Astrocyte (in vitro differentiated cells and primary cell): ENCODE results near the gene RDH13. TPM values are rescaled to one million over a fixed set of nuclear protein-coding genes. Genes with fewer than 3 reads are reported as not detected.

Experiments
- DNase-seq: peaks from one replicate; pipeline ENCODE4 v3.0.0-alpha.2; 2010; ENCODE audit warnings: low read depth
- FAIRE-seq: peaks from 2 replicates; lab custom pipeline; 2011; peaks lifted over from hg19 to GRCh38; lab: Jason Lieb, UNC
- H2AFZ ChIP-seq: 2 replicates; pipeline ENCODE4 v1.6.0; 2012; ENCODE audit warnings: low read depth, low read length, inconsistent platforms
- H3K27ac ChIP-seq: 2 replicates; pipeline ENCODE4 v1.5.1; 2011; ENCODE audit warnings: low read depth, low read length, inconsistent platforms
- H3K27me3 ChIP-seq: 2 replicates; pipeline ENCODE4 v1.6.0; 2011; ENCODE audit warnings: low read length, inconsistent platforms; ENCODE audit not compliant: insufficient read depth
- H3K36me3 ChIP-seq: 2 replicates; pipeline ENCODE4 v1.5.1; 2011; ENCODE audit warnings: low read length, inconsistent platforms; ENCODE audit not compliant: insufficient read depth
- H3K4me1 ChIP-seq: 2 replicates; pipeline ENCODE4 v1.5.1; 2011; ENCODE audit warnings: low read length, inconsistent platforms; ENCODE audit not compliant: insufficient read depth
- H3K4me2 ChIP-seq: 2 replicates; pipeline ENCODE4 v1.6.0; 2012; ENCODE audit warnings: low read length, inconsistent platforms
- H3K4me3 ChIP-seq: 2 replicates; pipeline ENCODE4 v1.5.1; 2011; ENCODE audit warnings: low read depth, mild to moderate bottlenecking, low read length, inconsistent platforms; ENCODE audit not compliant: insufficient read depth
- H3K79me2 ChIP-seq: 2 replicates; pipeline ENCODE4 v1.6.0; 2012; ENCODE audit warnings: mild to moderate bottlenecking, low read length, inconsistent platforms; ENCODE audit not compliant: insufficient read depth
- H3K9ac ChIP-seq: 2 replicates; pipeline ENCODE4 v1.6.0; 2012; ENCODE audit warnings: mild to moderate bottlenecking, low read length, inconsistent platforms
- H3K9me3 ChIP-seq: 2 replicates; pipeline ENCODE4 v1.5.1; 2012; ENCODE audit warnings: low read depth, mild to moderate bottlenecking, low read length, inconsistent platforms; ENCODE audit not compliant: insufficient read depth
- H4K20me1 ChIP-seq: 2 replicates; pipeline ENCODE4 v1.6.0; 2012; ENCODE audit warnings: low read length, inconsistent platforms; ENCODE audit not compliant: insufficient read depth
- H3K27ac Mint-ChIP-seq: one replicate; pipeline ENCODE4 v1.8.0; 2021; ENCODE audit warnings: mild to moderate bottlenecking, mixed read lengths; ENCODE audit not compliant: unreplicated experiment
- H3K27me3 Mint-ChIP-seq: one replicate; pipeline ENCODE4 v1.8.0; 2021; ENCODE audit warnings: low read depth, mixed read lengths; ENCODE audit not compliant: unreplicated experiment
- H3K36me3 Mint-ChIP-seq: one replicate; pipeline ENCODE4 v1.8.0; 2021; ENCODE audit warnings: low read depth, mixed read lengths; ENCODE audit not compliant: unreplicated experiment
- H3K4me1 Mint-ChIP-seq: one replicate; pipeline ENCODE4 v1.8.0; 2021; ENCODE audit warnings: low read depth, mixed read lengths; ENCODE audit not compliant: unreplicated experiment
- H3K4me3 Mint-ChIP-seq: one replicate; pipeline ENCODE4 v1.8.0; 2021; ENCODE audit warnings: mild to moderate bottlenecking, moderate library complexity, mixed read lengths; ENCODE audit not compliant: unreplicated experiment
- H3K9me3 Mint-ChIP-seq: one replicate; pipeline ENCODE4 v1.8.0; 2021; ENCODE audit warnings: mild to moderate bottlenecking, mixed read lengths; ENCODE audit not compliant: unreplicated experiment
- EZH2 ChIP-seq: IDR thresholded peaks from 2 replicates; pipeline ENCODE4 v1.6.1; 2012; ENCODE audit warnings: mild to moderate bottlenecking, low read length, inconsistent platforms; ENCODE audit not compliant: insufficient read depth
- total RNA-seq: library from RNA; stranded (reverse); gene quantifications from 2 replicates; pipeline ENCODE4 v1.2.1, GENCODE V29; 2021
- TF ChIP-seq, protein P1 (sequence below): IDR thresholded peaks from 2 replicates; pipeline ENCODE4 v1.5.1; 2011; ENCODE audit warnings: low read depth, mild to moderate bottlenecking, inconsistent platforms, low read length, moderate library complexity; ENCODE audit not compliant: insufficient read depth

Gene RDH13
- total RNA-seq, 1 donor from 2014 or later: 22.6 TPM

- Histone ChIP-seq H2AFZ (no peak overlapping the region), H3K4me3 (no peak overlapping the region), H3K79me2 (no peaks in the 10 kb centered on the region), H4K20me1 (no peaks in the 10 kb centered on the region), H3K27me3 (peaks cover 27% of the 10 kb centered on the region), H3K4me2 (no peak overlapping the region), H3K9ac (no peak overlapping the region), H3K36me3 (no peaks in the 10 kb centered on the region), H3K4me1 (no peaks in the 10 kb centered on the region), H3K9me3 (no peaks in the 10 kb centered on the region), H3K27ac (no peak overlapping the region)
- Mint-ChIP-seq H3K27ac (no peak overlapping the region), H3K27me3 (peaks cover 70% of the 10 kb centered on the region), H3K9me3 (peaks cover 8% of the 10 kb centered on the region), H3K4me3 (no peak overlapping the region), H3K4me1 (peaks cover 8% of the 10 kb centered on the region), H3K36me3 (no peaks in the 10 kb centered on the region)
- TF ChIP-seq, protein P1, sequence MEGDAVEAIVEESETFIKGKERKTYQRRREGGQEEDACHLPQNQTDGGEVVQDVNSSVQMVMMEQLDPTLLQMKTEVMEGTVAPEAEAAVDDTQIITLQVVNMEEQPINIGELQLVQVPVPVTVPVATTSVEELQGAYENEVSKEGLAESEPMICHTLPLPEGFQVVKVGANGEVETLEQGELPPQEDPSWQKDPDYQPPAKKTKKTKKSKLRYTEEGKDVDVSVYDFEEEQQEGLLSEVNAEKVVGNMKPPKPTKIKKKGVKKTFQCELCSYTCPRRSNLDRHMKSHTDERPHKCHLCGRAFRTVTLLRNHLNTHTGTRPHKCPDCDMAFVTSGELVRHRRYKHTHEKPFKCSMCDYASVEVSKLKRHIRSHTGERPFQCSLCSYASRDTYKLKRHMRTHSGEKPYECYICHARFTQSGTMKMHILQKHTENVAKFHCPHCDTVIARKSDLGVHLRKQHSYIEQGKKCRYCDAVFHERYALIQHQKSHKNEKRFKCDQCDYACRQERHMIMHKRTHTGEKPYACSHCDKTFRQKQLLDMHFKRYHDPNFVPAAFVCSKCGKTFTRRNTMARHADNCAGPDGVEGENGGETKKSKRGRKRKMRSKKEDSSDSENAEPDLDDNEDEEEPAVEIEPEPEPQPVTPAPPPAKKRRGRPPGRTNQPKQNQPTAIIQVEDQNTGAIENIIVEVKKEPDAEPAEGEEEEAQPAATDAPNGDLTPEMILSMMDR: no peak
- TF ChIP-seq EZH2: no peak
- FAIRE-seq (no peak), DNase-seq (no peak)
These were observed 7.6 kb upstream of the RDH13 start for GRCh38 chr19:55070466-55071128.

DNA sequence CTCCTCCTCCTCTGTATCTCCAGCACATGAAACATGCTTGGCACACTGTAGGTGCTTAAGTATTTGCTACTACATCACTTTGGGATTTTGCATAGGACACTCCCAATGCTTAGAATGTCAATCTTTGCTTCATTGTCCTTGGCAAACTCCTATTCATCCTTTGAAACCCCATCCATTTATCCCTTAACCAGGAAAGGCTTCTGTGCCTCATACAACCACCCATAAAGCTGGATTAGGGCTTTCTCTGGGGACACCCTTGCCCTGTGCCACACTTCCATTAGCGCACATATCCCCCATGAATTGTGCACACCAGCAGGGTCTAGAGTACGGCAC is 6.9 kb upstream of the RDH13 start:
- Histone ChIP-seq H3K9ac (no peak overlapping the region), H4K20me1 (no peaks in the 10 kb centered on the region), H3K79me2 (no peaks in the 10 kb centered on the region), H3K4me3 (no peak overlapping the region), H3K27me3 (peaks cover 22% of the 10 kb centered on the region), H3K4me2 (no peak overlapping the region), H3K27ac (no peak overlapping the region), H3K9me3 (no peaks in the 10 kb centered on the region), H3K4me1 (no peaks in the 10 kb centered on the region), H3K36me3 (no peaks in the 10 kb centered on the region), H2AFZ (no peak overlapping the region)
- Mint-ChIP-seq H3K36me3 (no peaks in the 10 kb centered on the region), H3K9me3 (peaks cover 8% of the 10 kb centered on the region), H3K4me3 (peak overlapping the region; percentile 70), H3K27ac (no peak overlapping the region), H3K27me3 (peaks cover 68% of the 10 kb centered on the region), H3K4me1 (peaks cover 8% of the 10 kb centered on the region)
- no peak for TF ChIP-seq EZH2
- TF ChIP-seq, protein P1: no peak
- DNase-seq: no peak
- no peak for FAIRE-seq
